Astrocyte (in vitro differentiated cells and primary cell): ENCODE measurements around the gene NEU1. TPM values are rescaled to one million over a fixed set of nuclear protein-coding genes. Genes with fewer than 3 reads are reported as not detected.

ENCODE experiments used
- DNase-seq: peaks from one replicate; pipeline ENCODE4 v3.0.0-alpha.2; 2010; ENCODE audit warnings: low read depth
- FAIRE-seq: peaks from 2 replicates; lab custom pipeline; 2011; peaks lifted over from hg19 to GRCh38; lab: Jason Lieb, UNC
- H2AFZ ChIP-seq: 2 replicates; pipeline ENCODE4 v1.6.0; 2012; ENCODE audit warnings: low read depth, low read length, inconsistent platforms
- H3K27ac ChIP-seq: 2 replicates; pipeline ENCODE4 v1.5.1; 2011; ENCODE audit warnings: low read depth, low read length, inconsistent platforms
- H3K27me3 ChIP-seq: 2 replicates; pipeline ENCODE4 v1.6.0; 2011; ENCODE audit warnings: low read length, inconsistent platforms; ENCODE audit not compliant: insufficient read depth
- H3K36me3 ChIP-seq: 2 replicates; pipeline ENCODE4 v1.5.1; 2011; ENCODE audit warnings: low read length, inconsistent platforms; ENCODE audit not compliant: insufficient read depth
- H3K4me1 ChIP-seq: 2 replicates; pipeline ENCODE4 v1.5.1; 2011; ENCODE audit warnings: low read length, inconsistent platforms; ENCODE audit not compliant: insufficient read depth
- H3K4me2 ChIP-seq: 2 replicates; pipeline ENCODE4 v1.6.0; 2012; ENCODE audit warnings: low read length, inconsistent platforms
- H3K4me3 ChIP-seq: 2 replicates; pipeline ENCODE4 v1.5.1; 2011; ENCODE audit warnings: low read depth, mild to moderate bottlenecking, low read length, inconsistent platforms; ENCODE audit not compliant: insufficient read depth
- H3K79me2 ChIP-seq: 2 replicates; pipeline ENCODE4 v1.6.0; 2012; ENCODE audit warnings: mild to moderate bottlenecking, low read length, inconsistent platforms; ENCODE audit not compliant: insufficient read depth
- H3K9ac ChIP-seq: 2 replicates; pipeline ENCODE4 v1.6.0; 2012; ENCODE audit warnings: mild to moderate bottlenecking, low read length, inconsistent platforms
- H3K9me3 ChIP-seq: 2 replicates; pipeline ENCODE4 v1.5.1; 2012; ENCODE audit warnings: low read depth, mild to moderate bottlenecking, low read length, inconsistent platforms; ENCODE audit not compliant: insufficient read depth
- H4K20me1 ChIP-seq: 2 replicates; pipeline ENCODE4 v1.6.0; 2012; ENCODE audit warnings: low read length, inconsistent platforms; ENCODE audit not compliant: insufficient read depth
- H3K27ac Mint-ChIP-seq: one replicate; pipeline ENCODE4 v1.8.0; 2021; ENCODE audit warnings: mild to moderate bottlenecking, mixed read lengths; ENCODE audit not compliant: unreplicated experiment
- H3K27me3 Mint-ChIP-seq: one replicate; pipeline ENCODE4 v1.8.0; 2021; ENCODE audit warnings: low read depth, mixed read lengths; ENCODE audit not compliant: unreplicated experiment
- H3K36me3 Mint-ChIP-seq: one replicate; pipeline ENCODE4 v1.8.0; 2021; ENCODE audit warnings: low read depth, mixed read lengths; ENCODE audit not compliant: unreplicated experiment
- H3K4me1 Mint-ChIP-seq: one replicate; pipeline ENCODE4 v1.8.0; 2021; ENCODE audit warnings: low read depth, mixed read lengths; ENCODE audit not compliant: unreplicated experiment
- H3K4me3 Mint-ChIP-seq: one replicate; pipeline ENCODE4 v1.8.0; 2021; ENCODE audit warnings: mild to moderate bottlenecking, moderate library complexity, mixed read lengths; ENCODE audit not compliant: unreplicated experiment
- H3K9me3 Mint-ChIP-seq: one replicate; pipeline ENCODE4 v1.8.0; 2021; ENCODE audit warnings: mild to moderate bottlenecking, mixed read lengths; ENCODE audit not compliant: unreplicated experiment
- EZH2 ChIP-seq: IDR thresholded peaks from 2 replicates; pipeline ENCODE4 v1.6.1; 2012; ENCODE audit warnings: mild to moderate bottlenecking, low read length, inconsistent platforms; ENCODE audit not compliant: insufficient read depth
- total RNA-seq: library from RNA; stranded (reverse); gene quantifications from 2 replicates; pipeline ENCODE4 v1.2.1, GENCODE V29; 2021
- TF ChIP-seq, protein P1 (sequence below): IDR thresholded peaks from 2 replicates; pipeline ENCODE4 v1.5.1; 2011; ENCODE audit warnings: low read depth, mild to moderate bottlenecking, inconsistent platforms, low read length, moderate library complexity; ENCODE audit not compliant: insufficient read depth

The NEU1 gene
- total RNA-seq, 1 donor from 2014 or later, result 47.3 TPM

GRCh38 chr6:31880616-31881015, 18.0 kb upstream of the NEU1 start:
- Histone ChIP-seq H3K4me3 (no peak overlapping the region), H3K27ac (no peak overlapping the region), H2AFZ (no peak overlapping the region), H3K27me3 (no peaks in the 10 kb centered on the region), H3K36me3 (peaks cover 25% of the 10 kb centered on the region), H4K20me1 (peaks cover 7% of the 10 kb centered on the region), H3K4me1 (peaks cover 4% of the 10 kb centered on the region), H3K79me2 (no peaks in the 10 kb centered on the region), H3K9ac (no peak overlapping the region), H3K9me3 (no peaks in the 10 kb centered on the region), H3K4me2 (no peak overlapping the region)
- DNase-seq (no peak), FAIRE-seq (no peak)
- no peaks in the 10 kb centered on the region for H3K9me3 Mint-ChIP-seq
- peaks cover 4% of the 10 kb centered on the region for H3K27me3 Mint-ChIP-seq
- H3K4me3 Mint-ChIP-seq, result no peak overlapping the region
- TF ChIP-seq, protein P1, sequence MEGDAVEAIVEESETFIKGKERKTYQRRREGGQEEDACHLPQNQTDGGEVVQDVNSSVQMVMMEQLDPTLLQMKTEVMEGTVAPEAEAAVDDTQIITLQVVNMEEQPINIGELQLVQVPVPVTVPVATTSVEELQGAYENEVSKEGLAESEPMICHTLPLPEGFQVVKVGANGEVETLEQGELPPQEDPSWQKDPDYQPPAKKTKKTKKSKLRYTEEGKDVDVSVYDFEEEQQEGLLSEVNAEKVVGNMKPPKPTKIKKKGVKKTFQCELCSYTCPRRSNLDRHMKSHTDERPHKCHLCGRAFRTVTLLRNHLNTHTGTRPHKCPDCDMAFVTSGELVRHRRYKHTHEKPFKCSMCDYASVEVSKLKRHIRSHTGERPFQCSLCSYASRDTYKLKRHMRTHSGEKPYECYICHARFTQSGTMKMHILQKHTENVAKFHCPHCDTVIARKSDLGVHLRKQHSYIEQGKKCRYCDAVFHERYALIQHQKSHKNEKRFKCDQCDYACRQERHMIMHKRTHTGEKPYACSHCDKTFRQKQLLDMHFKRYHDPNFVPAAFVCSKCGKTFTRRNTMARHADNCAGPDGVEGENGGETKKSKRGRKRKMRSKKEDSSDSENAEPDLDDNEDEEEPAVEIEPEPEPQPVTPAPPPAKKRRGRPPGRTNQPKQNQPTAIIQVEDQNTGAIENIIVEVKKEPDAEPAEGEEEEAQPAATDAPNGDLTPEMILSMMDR, result no peak
- TF ChIP-seq EZH2, result no peak
- H3K4me1 Mint-ChIP-seq, result peaks cover 9% of the 10 kb centered on the region
- H3K36me3 Mint-ChIP-seq, result peaks cover 25% of the 10 kb centered on the region
- H3K27ac Mint-ChIP-seq, result peak overlapping the region; percentile 80

DNA sequence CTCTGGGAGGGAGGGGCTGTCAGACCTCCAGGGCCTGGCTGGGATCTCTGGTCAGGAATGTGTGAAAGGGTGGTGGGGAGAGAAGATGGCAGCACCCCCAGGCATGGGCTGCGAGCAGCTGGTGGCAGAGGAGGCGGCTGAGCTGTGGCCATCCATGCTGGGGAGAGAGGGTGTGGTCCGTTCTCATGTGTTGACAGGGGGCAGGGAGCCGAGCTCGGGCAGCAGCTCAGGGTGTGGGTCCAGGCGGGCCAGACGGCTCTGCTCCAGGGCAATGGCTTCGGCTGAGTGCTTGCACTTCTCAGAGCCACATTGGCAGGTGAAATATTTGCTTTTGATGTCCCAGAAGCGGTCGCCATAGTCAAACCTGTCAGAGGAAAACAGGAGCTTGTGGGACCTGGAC, 17.3 kb upstream of the NEU1 start:
- TF ChIP-seq, protein P1, result no peak
- TF ChIP-seq EZH2, result no peak
- no peaks in the 10 kb centered on the region for H3K9me3 ChIP-seq
- no peak overlapping the region for H3K4me3 ChIP-seq
- peaks cover 23% of the 10 kb centered on the region for H3K36me3 ChIP-seq
- peaks cover 7% of the 10 kb centered on the region for H4K20me1 ChIP-seq
- no peaks in the 10 kb centered on the region for H3K79me2 ChIP-seq
- H3K27ac ChIP-seq, result no peak overlapping the region
- no peak overlapping the region for H3K9ac ChIP-seq
- no peaks in the 10 kb centered on the region for H3K9me3 Mint-ChIP-seq
- H3K4me2 ChIP-seq, result no peak overlapping the region
- H2AFZ ChIP-seq, result no peak overlapping the region
- H3K4me3 Mint-ChIP-seq, result no peak overlapping the region
- H3K36me3 Mint-ChIP-seq, result peaks cover 19% of the 10 kb centered on the region
- H3K4me1 Mint-ChIP-seq, result peaks cover 9% of the 10 kb centered on the region
- H3K4me1 ChIP-seq, result peaks cover 4% of the 10 kb centered on the region
- H3K27ac Mint-ChIP-seq, result no peak overlapping the region
- peaks cover 4% of the 10 kb centered on the region for H3K27me3 Mint-ChIP-seq
- no peak for FAIRE-seq
- no peaks in the 10 kb centered on the region for H3K27me3 ChIP-seq
- DNase-seq, result no peak

DNA sequence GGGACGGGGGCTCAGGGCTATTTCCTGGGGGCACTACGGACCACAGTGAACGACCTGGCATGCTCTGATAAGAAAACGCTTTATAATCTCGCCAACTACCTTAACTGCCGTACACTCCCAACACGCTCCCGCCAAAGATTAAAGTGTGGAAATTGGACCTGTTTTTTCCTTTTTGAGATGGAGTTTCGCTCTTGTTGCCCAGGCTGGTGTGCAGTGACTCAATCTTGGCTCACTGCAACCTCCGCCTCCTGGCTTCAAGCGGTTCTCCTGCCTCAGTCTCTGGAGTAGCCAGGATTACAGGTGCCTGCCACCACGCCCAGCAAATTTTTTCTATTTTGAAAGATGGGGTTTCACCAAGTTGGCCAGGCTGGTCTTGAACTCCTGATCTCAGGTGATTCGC, 16.5 kb upstream of the NEU1 start:
- no peak overlapping the region for H3K4me3 ChIP-seq
- H3K4me2 ChIP-seq, result no peak overlapping the region
- H3K79me2 ChIP-seq, result no peaks in the 10 kb centered on the region
- TF ChIP-seq EZH2, result no peak
- TF ChIP-seq, protein P1, result no peak
- Mint-ChIP-seq H3K4me3 (no peak overlapping the region), H3K27ac (no peak overlapping the region), H3K36me3 (peaks cover 19% of the 10 kb centered on the region), H3K27me3 (peaks cover 4% of the 10 kb centered on the region), H3K4me1 (peaks cover 10% of the 10 kb centered on the region), H3K9me3 (no peaks in the 10 kb centered on the region)
- no peak overlapping the region for H3K27ac ChIP-seq
- H3K27me3 ChIP-seq, result no peaks in the 10 kb centered on the region
- peaks cover 7% of the 10 kb centered on the region for H4K20me1 ChIP-seq
- DNase-seq, result no peak
- FAIRE-seq, result no peak
- H3K9ac ChIP-seq, result no peak overlapping the region
- no peak overlapping the region for H2AFZ ChIP-seq
- H3K9me3 ChIP-seq, result no peaks in the 10 kb centered on the region
- H3K36me3 ChIP-seq, result peaks cover 23% of the 10 kb centered on the region
- H3K4me1 ChIP-seq, result peaks cover 4% of the 10 kb centered on the region
